HL-60 (cell line): Measurements from ENCODE around the gene GPR68.

ENCODE experiments used
- POLR2AphosphoS5 ChIP-seq: IDR thresholded peaks from 2 replicates; pipeline ENCODE4 v1.6.1; 2012; ENCODE audit warnings: low read depth
- REST ChIP-seq: IDR thresholded peaks from 2 replicates; pipeline ENCODE4 v1.6.1; 2012; ENCODE audit warnings: low read depth; ENCODE audit not compliant: insufficient replicate concordance
- TF ChIP-seq, protein P1 (sequence below): IDR thresholded peaks from one replicate; pipeline ENCODE4 v1.5.1; 2011; ENCODE audit warnings: low read length, control low read depth, inconsistent platforms; ENCODE audit not compliant: insufficient read depth

GRCh38 chr14:91290986-91291385 lies 46.5 kb upstream of the GPR68 start:
- TF ChIP-seq, protein P1, sequence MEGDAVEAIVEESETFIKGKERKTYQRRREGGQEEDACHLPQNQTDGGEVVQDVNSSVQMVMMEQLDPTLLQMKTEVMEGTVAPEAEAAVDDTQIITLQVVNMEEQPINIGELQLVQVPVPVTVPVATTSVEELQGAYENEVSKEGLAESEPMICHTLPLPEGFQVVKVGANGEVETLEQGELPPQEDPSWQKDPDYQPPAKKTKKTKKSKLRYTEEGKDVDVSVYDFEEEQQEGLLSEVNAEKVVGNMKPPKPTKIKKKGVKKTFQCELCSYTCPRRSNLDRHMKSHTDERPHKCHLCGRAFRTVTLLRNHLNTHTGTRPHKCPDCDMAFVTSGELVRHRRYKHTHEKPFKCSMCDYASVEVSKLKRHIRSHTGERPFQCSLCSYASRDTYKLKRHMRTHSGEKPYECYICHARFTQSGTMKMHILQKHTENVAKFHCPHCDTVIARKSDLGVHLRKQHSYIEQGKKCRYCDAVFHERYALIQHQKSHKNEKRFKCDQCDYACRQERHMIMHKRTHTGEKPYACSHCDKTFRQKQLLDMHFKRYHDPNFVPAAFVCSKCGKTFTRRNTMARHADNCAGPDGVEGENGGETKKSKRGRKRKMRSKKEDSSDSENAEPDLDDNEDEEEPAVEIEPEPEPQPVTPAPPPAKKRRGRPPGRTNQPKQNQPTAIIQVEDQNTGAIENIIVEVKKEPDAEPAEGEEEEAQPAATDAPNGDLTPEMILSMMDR: no peak
- no peak for TF ChIP-seq REST
- TF ChIP-seq POLR2AphosphoS5: no peak
